Lung (tissue), 12 donors: Measurements from ENCODE around the gene PTGFR. TPM values are rescaled to one million over a fixed set of nuclear protein-coding genes. Genes with fewer than 3 reads are reported as not detected.

Source experiments
- ATAC-seq: fragments of 200-7000 bp; cut with Tn5 transposase; one replicate; pipeline ENCODE4 v1.9.1; 2020; ENCODE audit warnings: moderate number of reproducible peaks; ENCODE audit not compliant: insufficient read depth, low FRiP score
- DNase-seq, 3 donors: peaks; one replicate each; pipeline ENCODE4 v3.0.0-alpha.2; 2013 to 2017
- H3K27ac ChIP-seq, 2 donors: one replicate each; pipeline ENCODE4 v1.5.1; 2013; ENCODE audit warnings: mild to moderate bottlenecking in 2 of 2, moderate library complexity in 2 of 2, control low read depth in 1 of 2, inconsistent platforms in 1 of 2, low read depth in 1 of 2, low read length in 1 of 2
- H3K27me3 ChIP-seq, 3 donors: one replicate each; pipeline ENCODE4 v1.5.1; 2013; ENCODE audit warnings: low read length in 2 of 3; ENCODE audit not compliant: control insufficient read depth in 3 of 3, insufficient read depth in 3 of 3
- H3K36me3 ChIP-seq, 4 donors: one replicate each; pipeline ENCODE4 v1.5.1; 2013; ENCODE audit warnings: low read length in 4 of 4, mild to moderate bottlenecking in 1 of 4, moderate library complexity in 1 of 4; ENCODE audit not compliant: control insufficient read depth in 4 of 4, insufficient read depth in 4 of 4
- H3K4me1 ChIP-seq, 5 donors: one replicate each; pipeline ENCODE4 v1.5.1; 2013; ENCODE audit warnings: low read length in 5 of 5, mild to moderate bottlenecking in 2 of 5, moderate library complexity in 1 of 5; ENCODE audit not compliant: control insufficient read depth in 5 of 5, insufficient read depth in 5 of 5
- H3K4me3 ChIP-seq: one replicate; pipeline ENCODE4 v1.5.1; 2013; ENCODE audit warnings: mild to moderate bottlenecking, control low read depth, moderate library complexity
- H3K9ac ChIP-seq, 2 donors: one replicate each; pipeline ENCODE4 v1.5.1; 2013; ENCODE audit warnings: low read length in 2 of 2, control low read depth in 1 of 2; ENCODE audit not compliant: insufficient read depth in 1 of 2
- H3K9me3 ChIP-seq, 4 donors: one replicate each; pipeline ENCODE4 v1.5.1; 2013; ENCODE audit warnings: low read length in 3 of 4, mild to moderate bottlenecking in 1 of 4, moderate library complexity in 1 of 4; ENCODE audit not compliant: control insufficient read depth in 4 of 4, insufficient read depth in 3 of 4
- CTCF ChIP-seq: IDR thresholded peaks from 2 replicates; pipeline ENCODE4 v1.5.1; 2012; ENCODE audit warnings: mild to moderate bottlenecking; ENCODE audit errors: control extremely low read depth, extremely low read depth
- WGBS, 2 donors: extraction: QIAGEN DNeasy Blood & Tissue Kit; methylation state at CpG; one replicate each; pipeline ENCODE4 v1.1.7; 2013; 5-methylcytosine and 5-hydroxymethylcytosine counted together
- polyA plus RNA-seq, 2 donors: library from polyadenylated mRNA; stranded (reverse); fragments of 200-250 nt; gene quantifications; one replicate each; pipeline ENCODE4 v1.2.1, GENCODE V29; 2013
- total RNA-seq, 2 donors: library from RNA; depleted of rRNA in 1 of 2; stranded (reverse); fragments of >200 nt in 1 of 2; gene quantifications; one replicate each; pipeline ENCODE4 v1.2.1, GENCODE V29; 2014 to 2021
- donor health status: control.
- donor health status: control.
- donor health status: Bipolar disorder and iron deficiency.
- donor health status: healthy.
- donor health status: DM: yes; HTN: yes; CAD: no.

Gene PTGFR
- total and polyA plus RNA-seq, 4 donors: 0.68 to 4.8 (median 2.9) TPM

GRCh38 chr1:78471890-78472620 is 18.7 kb upstream of the PTGFR start:
- TF ChIP-seq CTCF: no peak
- H3K27me3 ChIP-seq: no peaks in the 10 kb centered on the region
- 66 to 89% methylated on average over 2 of the region's 2 CpGs for WGBS, 2 donors
- no peaks in the 10 kb centered on the region for H3K4me1 ChIP-seq
- peaks cover 0 to 4% (median 0%) of the 10 kb centered on the region in 4 donors for H3K9me3 ChIP-seq
- no peak overlapping the region for H3K27ac ChIP-seq
- DNase-seq (no peak), ATAC-seq (no peak)
- no peaks in the 10 kb centered on the region for H3K36me3 ChIP-seq
- no peak overlapping the region for H3K9ac ChIP-seq
- H3K4me3 ChIP-seq: no peak overlapping the region

GRCh38 chr1:78472851-78473496 is 17.8 kb upstream of the PTGFR start:
- H3K36me3 ChIP-seq: no peaks in the 10 kb centered on the region
- H3K27me3 ChIP-seq: no peaks in the 10 kb centered on the region
- WGBS, 2 donors: 83 to 88% methylated on average over 2 of the region's 2 CpGs
- no peak overlapping the region for H3K9ac ChIP-seq
- ATAC-seq (no peak), DNase-seq (peak in 1 of 3 donors; percentile 3)
- H3K9me3 ChIP-seq: peaks cover 0 to 4% (median 0%) of the 10 kb centered on the region in 4 donors
- TF ChIP-seq CTCF: no peak
- no peaks in the 10 kb centered on the region for H3K4me1 ChIP-seq
- H3K4me3 ChIP-seq: no peak overlapping the region
- no peak overlapping the region for H3K27ac ChIP-seq

- ATAC-seq: no peak
- no peak overlapping the region for H3K27ac ChIP-seq
- H3K4me1 ChIP-seq: no peaks in the 10 kb centered on the region
- H3K9me3 ChIP-seq: peaks cover 0 to 4% (median 0%) of the 10 kb centered on the region in 4 donors
- no peak for DNase-seq
- H3K36me3 ChIP-seq: no peaks in the 10 kb centered on the region
- H3K27me3 ChIP-seq: no peaks in the 10 kb centered on the region
- TF ChIP-seq CTCF: no peak
- no peak overlapping the region for H3K9ac ChIP-seq
- H3K4me3 ChIP-seq: no peak overlapping the region
These were observed 16.7 kb upstream of the PTGFR start for GRCh38 chr1:78474092-78474491.
